ENCODE data around the gene SLC18A2. TPM values are rescaled to one million over a fixed set of nuclear protein-coding genes. Genes with fewer than 3 reads are reported as not detected.

Gene SLC18A2
- total and polyA plus RNA-seq, 11 donors: 0.06 to 0.32 (median 0.16) TPM; not detected in 3

DNA sequence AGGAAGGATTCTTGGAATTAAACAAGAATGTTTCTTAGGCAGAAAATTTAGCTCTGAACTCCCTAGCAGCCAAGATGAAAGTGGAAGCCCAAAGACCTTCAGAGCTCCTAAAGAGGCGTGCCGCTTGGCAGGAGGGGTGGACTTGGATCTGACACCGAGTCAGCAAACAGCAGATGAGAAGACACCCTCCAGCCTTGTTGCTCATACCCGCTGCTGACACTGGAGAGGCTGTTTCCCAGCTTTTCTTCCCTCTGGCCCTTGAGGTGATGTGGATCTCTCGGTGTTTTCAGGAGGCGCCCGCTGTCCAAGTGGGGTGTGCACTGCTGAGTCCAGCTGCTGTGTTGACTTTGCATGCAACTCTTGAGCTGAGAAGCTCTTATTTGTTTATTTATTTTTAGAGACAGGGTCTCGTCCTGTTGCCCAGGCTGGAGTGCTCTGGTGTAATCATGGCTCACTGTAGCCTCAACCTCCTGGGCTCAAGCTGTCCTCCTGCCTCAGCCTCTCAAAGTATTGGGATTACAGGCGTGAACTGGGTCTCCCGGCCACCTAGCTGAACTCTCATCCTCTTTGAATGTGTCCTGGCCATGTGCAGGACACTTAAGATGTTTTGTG, 21.5 kb downstream of the SLC18A2 start:
- H3K27me3 ChIP-seq: peaks cover 0 to 57% (median 12%) of the 10 kb centered on the region in 9 donors
- intact Hi-C loops (cut with DNase I): no loop called here
- H3K4me1 ChIP-seq: no peaks in the 10 kb centered on the region
- DNase-seq (no peak), ATAC-seq (no peak)
- H3K4me3 ChIP-seq: no peak overlapping the region
- 83 to 92% (median 85%) methylated on average over 9 to 10 of the region's 10 CpGs for WGBS, 4 donors
- TF ChIP-seq POLR2A (IDR thresholded peaks at IDR 0.05): no peak
- TF ChIP-seq, protein P1, sequence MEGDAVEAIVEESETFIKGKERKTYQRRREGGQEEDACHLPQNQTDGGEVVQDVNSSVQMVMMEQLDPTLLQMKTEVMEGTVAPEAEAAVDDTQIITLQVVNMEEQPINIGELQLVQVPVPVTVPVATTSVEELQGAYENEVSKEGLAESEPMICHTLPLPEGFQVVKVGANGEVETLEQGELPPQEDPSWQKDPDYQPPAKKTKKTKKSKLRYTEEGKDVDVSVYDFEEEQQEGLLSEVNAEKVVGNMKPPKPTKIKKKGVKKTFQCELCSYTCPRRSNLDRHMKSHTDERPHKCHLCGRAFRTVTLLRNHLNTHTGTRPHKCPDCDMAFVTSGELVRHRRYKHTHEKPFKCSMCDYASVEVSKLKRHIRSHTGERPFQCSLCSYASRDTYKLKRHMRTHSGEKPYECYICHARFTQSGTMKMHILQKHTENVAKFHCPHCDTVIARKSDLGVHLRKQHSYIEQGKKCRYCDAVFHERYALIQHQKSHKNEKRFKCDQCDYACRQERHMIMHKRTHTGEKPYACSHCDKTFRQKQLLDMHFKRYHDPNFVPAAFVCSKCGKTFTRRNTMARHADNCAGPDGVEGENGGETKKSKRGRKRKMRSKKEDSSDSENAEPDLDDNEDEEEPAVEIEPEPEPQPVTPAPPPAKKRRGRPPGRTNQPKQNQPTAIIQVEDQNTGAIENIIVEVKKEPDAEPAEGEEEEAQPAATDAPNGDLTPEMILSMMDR (IDR thresholded peaks at IDR 0.05): no peak
- no peaks in the 10 kb centered on the region for H3K36me3 ChIP-seq
- H3K27ac ChIP-seq: no peak overlapping the region
- no peaks in the 10 kb centered on the region for H3K9me3 ChIP-seq

DNA sequence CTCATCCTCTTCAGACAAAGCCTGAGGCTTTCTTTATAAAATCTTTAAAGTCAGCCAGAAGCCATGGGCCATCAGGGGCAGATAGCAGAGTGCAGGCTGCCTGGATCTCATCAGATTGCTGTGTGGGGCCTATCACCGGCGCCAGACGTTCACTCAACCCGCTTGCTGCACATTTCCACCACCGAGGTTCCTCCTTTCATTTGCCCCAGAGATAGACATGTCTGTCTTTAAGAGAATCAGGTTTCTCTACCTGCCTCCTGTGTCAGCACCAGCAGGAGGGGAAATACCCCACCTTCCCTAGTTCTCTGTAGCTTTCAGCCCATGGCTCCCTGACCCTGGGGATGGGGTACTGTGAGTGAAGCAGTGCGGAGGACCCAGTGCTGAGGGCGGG, 22.0 kb downstream of the SLC18A2 start:
- Histone ChIP-seq H3K27ac (no peak overlapping the region), H3K27me3 (peaks cover 0 to 52% (median 12%) of the 10 kb centered on the region in 9 donors), H3K4me3 (no peak overlapping the region), H3K4me1 (no peaks in the 10 kb centered on the region), H3K9me3 (no peaks in the 10 kb centered on the region), H3K36me3 (no peaks in the 10 kb centered on the region)
- no peak for ATAC-seq
- intact Hi-C loops (cut with DNase I): no loop called here
- no peak for DNase-seq
- no peak for TF ChIP-seq POLR2A (IDR thresholded peaks at IDR 0.05)
- TF ChIP-seq, protein P1 (IDR thresholded peaks at IDR 0.05): no peak
- 50 to 77% (median 70%) methylated on average over 7 of the region's 7 CpGs for WGBS, 4 donors

GRCh38 chr10:117264782-117265181, 23.9 kb downstream of the SLC18A2 start:
- 63 to 65% (median 64%) methylated on average over 7 of the region's 7 CpGs for WGBS, 4 donors
- no peak overlapping the region for H3K27ac ChIP-seq
- H3K27me3 ChIP-seq: peaks cover 0 to 43% (median 9%) of the 10 kb centered on the region in 9 donors
- DNase-seq (no peak), ATAC-seq (no peak)
- intact Hi-C loops (cut with DNase I): no loop called here
- no peaks in the 10 kb centered on the region for H3K4me1 ChIP-seq
- TF ChIP-seq, protein P1 (IDR thresholded peaks at IDR 0.05): no peak
- TF ChIP-seq POLR2A (IDR thresholded peaks at IDR 0.05): no peak
- H3K9me3 ChIP-seq: no peaks in the 10 kb centered on the region
- no peak overlapping the region for H3K4me3 ChIP-seq
- H3K36me3 ChIP-seq: no peaks in the 10 kb centered on the region

DNA sequence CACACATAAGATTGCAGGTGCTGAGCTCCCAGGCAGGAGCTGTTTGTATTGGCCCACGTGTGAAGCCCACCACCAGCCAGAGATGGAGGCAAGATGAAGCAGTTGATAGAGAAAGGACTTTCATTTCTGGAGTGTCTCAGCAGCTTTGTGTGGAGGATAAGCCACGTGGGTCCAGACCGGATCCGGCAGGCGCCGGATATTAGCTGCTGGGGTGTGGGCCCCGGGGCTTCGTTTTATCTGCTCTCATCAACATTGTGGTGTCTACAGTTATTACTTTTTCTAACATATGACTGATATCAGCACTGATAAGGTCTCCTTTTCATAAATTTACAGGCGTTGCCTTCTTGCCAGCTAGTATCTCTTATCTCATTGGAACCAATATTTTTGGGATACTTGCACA, 25.5 kb downstream of the SLC18A2 start:
- no peaks in the 10 kb centered on the region for H3K9me3 ChIP-seq
- no peak overlapping the region for H3K27ac ChIP-seq
- no peak overlapping the region for H3K4me3 ChIP-seq
- TF ChIP-seq, protein P1 (IDR thresholded peaks at IDR 0.05): no peak
- TF ChIP-seq POLR2A (IDR thresholded peaks at IDR 0.05): no peak
- H3K4me1 ChIP-seq: no peaks in the 10 kb centered on the region
- H3K27me3 ChIP-seq: peaks cover 0 to 29% (median 9%) of the 10 kb centered on the region in 9 donors
- intact Hi-C loops (cut with DNase I): no loop called here
- ATAC-seq (no peak), DNase-seq (no peak)
- H3K36me3 ChIP-seq: no peaks in the 10 kb centered on the region
- WGBS, 4 donors: 75 to 85% (median 79%) methylated on average over 9 of the region's 9 CpGs
